HG02884 (cell line): ENCODE results near the gene DRD2.
"Not testable (repeated sequence)": the region's sequence is repeated elsewhere in the genome, so short reads cannot be mapped to it uniquely, and the experiment has no call there.

ENCODE experiments used
- ATAC-seq: cut with Tn5 transposase; IDR thresholded peaks from one replicate; pipeline ENCODE4 v1.9.1; 2021; ENCODE audit warnings: mild to moderate bottlenecking, moderate library complexity; ENCODE audit not compliant: unreplicated experiment

DRD2 gene

DNA sequence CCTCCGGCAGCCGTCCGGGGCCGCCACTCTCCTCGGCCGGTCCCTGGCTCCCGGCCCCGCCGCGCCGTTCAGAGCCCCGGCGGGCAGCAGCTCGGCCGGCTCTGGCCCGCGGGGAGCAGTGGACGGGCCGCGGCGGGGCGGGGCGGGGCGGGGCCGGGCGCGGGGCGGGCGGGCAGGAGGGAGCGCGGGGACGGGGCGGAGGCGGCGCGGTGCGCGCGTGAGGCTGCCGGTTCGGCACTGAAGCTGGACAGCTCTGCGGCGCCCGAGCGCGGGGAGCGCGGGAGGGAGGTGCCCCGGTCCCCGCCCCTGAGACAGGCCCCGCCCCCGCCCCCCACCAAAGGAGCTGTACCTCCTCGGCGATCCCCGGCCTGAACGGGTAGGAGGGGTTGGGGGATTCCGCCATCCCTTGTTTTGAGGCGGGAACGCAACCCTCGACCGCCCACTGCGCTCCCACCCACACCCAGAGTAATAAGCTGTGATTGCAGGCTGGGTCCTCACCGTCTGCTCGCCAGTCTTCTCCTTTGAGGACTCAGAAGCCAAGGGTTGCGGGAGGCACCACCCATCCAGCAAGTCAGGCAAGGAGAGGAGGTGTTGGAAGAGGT, at the start of gene DRD2:
Gene DRD2, minus strand, starts transcription at position 239 of the 602 bp plus-strand sequence. CDS start 50,747 bp downstream, outside the sequence.
- no peak for ATAC-seq

DNA sequence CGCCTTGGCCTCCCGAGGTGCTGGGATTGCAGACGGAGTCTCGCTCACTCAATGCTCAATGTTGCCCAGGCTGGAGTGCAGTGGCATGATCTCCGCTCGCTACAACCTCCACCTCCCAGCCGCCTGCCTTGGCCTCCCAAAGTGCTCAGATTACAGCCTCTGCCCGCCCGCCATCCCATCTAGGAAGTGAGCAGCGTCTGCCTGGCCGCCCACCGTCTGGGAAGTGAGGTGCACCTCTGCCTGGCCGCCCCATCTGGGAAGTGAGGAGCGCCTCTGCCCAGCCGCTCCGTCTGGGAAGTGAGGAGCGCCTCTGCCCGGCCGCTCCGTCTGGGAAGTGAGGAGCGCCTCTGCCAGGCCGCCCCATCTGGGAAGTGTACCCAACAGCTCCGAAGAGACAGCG, 48.7 kb upstream of the DRD2 start:
- ATAC-seq, result not testable (repeated sequence)

DNA sequence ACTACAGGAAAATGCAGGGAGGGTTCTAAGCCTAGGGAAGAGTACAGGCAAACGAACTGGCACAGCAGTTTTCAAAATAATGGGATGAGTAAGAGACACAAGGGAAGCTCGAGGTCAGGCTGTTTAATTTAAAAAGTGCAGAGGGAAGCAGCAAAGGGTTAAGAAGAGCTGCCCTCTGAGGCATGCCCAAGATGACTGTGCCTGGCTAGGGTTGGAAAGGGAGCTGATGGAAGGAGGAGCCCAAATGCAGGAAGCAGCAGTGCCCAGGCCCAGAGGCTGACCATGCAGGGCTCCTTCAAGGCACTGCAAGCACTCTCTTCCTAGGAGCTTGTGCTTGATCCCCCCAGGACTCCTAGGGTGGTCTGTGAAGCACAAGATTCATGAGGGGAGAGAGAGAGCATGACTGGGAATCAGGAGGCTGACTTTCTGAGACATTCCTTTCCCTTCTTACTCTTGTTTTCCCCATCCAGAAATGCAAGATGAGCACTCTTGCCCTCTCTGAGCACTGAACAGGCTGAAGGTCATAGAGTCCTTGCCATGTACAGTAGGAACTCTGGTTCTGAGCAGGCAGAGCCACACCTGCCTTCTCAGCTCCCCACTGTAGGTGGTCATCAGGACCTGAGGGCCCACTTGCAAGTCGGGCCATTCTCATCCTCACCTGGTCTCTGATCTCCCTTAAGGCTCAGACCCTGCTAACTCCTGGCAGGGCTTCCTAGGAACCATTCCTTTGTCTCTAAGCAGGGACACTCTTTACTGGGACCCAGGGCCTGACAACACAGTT, 46.7 kb upstream of the DRD2 start:
- ATAC-seq, result no peak

DNA sequence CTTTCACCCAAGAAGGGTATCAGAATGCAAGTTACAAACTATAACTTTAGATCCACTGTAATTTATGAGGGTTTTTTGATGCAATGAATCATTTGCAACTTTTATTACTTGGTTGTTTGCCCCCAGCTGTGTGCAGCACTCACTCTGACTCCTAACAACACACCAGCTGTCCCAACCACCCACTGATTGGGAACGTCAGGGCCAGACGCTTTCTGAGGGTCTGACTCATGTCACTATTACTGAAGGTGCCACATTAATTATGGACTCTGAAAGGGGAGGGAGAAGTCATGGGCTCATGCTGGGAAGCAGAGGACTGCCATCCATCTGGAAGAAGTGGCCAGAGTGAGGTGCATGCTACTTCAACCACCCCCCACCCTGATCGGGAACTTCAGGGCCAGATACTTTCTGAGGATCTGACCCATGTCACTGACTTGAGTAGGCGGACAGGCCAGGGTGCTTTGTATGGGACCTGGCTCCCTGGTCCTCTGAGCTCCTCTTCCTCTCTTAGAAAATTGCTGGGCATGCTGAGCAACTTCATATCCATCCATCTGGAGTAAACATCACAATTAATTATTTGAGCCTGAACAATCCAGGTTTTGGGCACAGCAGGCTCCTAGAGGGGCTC, 44.9 kb upstream of the DRD2 start:
- ATAC-seq, result no peak

DNA sequence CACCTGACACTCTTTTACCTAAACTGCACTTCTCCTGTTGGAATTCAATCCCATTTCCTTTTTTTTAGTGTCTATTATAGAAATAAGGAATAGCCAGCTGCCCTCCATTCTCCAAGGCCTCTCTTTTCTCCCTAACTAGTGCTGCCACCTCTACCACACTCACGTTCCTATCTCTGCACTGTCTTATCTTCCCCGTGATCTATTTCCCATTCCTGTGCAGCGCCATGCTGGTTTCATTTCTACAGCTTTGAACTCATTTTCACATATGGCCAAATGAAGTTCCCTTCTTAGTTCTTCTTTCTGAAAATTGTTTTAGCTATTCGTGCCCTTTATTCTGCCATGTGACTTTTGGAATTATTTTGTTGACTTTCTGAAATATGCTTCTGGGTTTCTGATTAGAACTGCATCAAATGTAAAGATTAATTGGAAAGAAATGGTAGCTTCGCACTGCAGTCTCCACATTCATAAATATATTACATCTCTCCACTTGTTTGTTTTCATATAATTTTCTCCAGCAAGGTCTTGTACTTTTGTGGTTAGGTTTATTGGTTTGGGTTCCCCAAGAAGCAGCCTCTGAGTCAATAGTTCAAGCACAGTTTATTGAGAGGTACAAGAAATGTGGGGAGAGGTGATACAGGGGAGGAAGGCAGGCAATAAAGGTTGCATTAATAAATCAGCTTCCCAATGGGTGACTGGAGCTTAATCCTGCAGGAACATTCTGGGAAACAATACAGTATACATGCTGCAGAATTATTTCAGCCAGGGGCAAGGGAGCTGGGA, 43.7 kb upstream of the DRD2 start:
- no peak for ATAC-seq

DNA sequence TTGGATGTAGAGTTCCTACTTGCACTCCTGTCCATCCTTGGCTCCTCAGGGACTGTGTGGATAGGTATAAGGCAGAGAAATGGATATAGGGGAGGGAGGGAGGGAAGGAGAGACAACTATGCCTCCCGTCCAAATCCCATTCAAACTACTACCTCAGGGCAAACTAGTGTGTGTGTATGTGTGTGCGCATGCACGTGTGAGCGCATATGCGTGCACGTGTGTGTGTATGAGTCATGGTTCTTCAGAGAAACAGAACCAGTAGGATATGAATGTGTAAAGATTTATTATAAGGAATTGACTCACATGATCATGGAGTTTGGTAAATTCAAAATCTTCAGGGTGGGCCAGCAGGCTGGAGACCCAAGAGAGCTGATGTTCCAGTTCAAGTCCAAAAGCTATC, 42.2 kb upstream of the DRD2 start:
- no peak for ATAC-seq

DNA sequence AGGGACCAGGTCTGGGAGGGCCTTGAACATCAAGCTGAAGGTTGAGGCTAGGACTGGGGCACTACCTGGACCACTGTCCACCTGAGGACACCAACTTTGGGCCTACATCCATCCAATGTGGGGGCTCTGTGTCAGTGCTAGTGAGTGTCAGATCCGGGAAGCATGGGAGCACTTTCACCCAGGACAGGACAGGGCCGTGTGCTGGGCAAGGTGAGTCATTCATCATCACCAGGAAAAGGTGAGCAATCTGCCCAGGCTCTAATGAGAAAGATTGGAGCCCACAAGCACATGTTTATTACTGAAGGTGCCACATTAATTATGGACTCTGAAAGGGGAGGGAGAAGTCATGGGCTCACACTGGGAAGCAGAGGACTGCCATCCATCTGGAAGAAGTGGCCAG, 39.7 kb upstream of the DRD2 start:
- no peak for ATAC-seq

DNA sequence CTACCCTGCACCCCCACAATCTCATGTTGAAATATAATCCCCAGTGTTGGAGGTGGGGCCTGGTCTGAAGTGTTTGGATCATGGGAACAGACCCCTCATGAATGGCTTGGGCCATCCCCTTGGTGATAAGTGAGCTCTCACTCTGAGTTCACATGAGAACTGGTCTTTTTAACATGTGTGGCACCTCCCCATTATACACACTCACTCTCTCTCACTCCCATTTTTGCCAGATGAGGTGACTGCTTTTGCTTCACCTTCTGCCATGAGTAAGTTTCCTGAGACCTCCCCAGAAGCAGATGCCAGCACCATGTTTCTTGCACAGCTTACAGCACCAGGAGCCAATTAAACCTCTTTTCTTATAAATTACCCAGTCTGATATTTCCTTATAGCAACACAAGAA, 32.1 kb upstream of the DRD2 start:
- no peak for ATAC-seq

DNA sequence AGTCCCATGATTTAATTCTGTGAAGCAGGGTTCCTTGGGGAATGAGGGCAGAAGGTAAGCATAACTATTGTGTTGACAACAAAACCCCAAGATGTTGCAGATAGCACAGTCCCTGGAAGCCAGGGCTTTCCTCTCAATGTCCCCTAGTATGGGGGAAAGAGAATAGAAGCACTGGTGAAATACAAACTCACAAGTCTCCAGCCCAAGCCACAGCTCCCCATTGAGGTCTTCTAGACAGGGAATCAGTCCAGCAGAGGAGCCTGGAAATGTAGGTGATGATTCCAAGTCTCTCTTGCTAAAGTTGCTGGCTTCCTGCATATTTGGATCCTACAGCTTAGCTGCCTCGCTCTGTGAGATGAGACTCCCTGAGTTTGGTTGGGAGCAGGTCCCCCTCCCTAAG, 31.7 kb upstream of the DRD2 start:
- no peak for ATAC-seq

DNA sequence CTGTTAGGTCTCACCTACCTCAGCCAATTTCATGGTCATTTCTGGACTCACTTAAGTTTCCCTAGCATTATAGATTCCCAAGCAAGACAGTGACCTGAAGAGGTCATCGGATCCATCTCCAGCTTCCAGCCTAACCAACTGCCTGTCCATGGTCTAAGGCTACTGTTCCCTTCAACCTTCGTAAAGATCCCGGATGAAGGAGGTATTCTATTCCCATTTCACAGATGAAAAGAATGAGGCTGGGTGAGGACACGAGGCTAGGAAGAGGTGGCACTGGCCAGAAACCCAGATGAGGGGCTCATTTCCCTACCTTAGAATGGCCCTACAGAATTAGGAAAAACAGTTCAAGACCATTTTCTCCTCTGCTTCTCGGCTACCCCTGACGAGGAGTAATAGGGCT, 31.3 kb upstream of the DRD2 start:
- no peak for ATAC-seq

DNA sequence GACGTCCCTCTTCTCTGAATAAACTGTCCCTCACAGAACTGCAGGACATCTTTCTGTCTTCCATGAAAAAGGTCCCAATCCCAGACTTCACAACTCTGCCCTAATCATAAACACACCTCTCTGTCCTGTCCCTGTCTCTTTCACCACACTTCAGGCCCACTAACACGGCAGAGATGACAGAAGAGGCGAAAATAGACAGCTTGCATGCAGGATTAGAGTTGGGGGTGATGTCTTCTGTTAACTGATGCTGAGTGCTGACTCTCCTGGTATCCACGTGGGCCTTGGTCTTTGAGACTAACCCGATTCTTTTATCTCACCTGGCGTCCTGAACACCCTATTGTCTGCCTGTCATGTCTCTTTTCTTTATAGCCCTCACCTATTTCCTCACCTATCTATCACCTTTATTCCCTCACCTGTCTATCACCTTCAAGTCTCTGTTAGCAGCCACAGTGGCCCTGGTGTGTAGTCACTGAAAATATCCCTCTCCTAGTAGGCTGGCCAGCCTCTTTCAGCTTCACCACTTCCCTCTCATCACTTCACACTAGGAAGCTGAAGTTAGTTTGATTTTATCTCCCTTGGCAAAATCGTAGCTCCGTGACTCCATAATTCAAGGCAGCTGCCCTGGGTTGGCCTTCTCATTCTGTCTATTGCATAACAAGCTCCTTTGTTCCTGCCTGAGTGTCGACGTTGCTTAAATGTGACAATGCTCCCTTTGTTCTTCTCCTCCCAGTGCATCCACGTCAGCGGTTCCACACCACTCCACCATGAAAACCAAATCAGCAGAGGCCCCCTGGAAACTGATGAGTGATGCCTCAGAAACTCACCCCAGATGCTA, 30.6 kb upstream of the DRD2 start:
- ATAC-seq, result no peak

DNA sequence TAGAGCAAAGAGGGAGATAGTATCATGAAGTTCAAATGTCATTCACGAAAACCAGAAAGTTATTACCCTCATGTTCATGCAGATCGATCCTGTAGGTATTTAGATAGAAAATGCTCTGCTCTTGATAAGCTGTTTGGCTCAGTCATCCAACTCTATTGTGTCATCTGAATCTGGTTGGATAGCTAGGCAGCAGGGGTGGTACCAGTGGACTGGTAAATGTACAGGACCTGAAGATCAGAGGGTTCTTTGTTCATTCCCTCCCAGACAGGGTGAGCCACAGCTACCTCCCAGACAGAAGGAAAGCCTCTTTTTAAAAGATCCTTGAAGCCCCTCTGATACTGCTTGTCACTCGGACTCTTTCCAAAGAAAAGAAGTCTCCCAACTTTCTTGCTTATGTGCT, 29.8 kb upstream of the DRD2 start:
- no peak for ATAC-seq

DNA sequence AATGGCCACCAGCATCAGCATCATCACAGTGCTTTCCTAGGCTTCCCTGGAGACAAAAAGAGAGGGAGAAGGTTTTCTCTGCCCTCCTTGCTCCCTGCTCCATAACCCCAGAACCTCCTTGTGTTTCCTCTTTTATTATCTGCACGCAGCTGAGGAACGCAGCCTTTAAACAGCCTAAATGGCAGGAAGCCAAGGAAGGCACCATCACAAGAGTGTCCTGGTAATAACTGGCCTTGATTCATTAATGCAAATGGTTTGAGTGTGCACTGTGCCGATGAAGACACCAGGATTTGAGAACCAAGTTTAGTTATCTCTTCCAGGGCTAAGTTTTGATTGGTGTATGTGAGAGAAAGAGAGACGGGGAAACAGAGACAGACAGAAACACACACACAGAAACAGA, 29.4 kb upstream of the DRD2 start:
- ATAC-seq, result no peak

DNA sequence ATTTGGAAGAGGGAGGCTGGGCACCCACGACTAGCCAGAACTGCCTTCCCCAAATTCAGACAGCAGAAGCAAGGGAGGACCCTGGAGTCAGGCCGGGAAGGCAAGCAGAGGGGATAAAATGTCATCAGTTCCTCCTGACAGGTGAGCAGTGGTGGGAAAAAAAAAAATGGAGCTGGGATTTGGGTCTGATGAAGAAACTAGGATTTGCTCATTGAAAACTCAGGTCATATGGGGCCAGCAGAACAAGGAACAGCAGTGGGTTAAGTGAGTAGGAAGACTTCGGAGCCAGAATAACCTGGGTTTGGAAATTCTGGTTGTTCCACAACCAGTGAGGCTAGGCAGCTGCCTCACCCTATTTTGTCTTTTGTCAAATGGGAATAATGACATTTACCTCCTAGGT, 28.9 kb upstream of the DRD2 start:
- no peak for ATAC-seq

DNA sequence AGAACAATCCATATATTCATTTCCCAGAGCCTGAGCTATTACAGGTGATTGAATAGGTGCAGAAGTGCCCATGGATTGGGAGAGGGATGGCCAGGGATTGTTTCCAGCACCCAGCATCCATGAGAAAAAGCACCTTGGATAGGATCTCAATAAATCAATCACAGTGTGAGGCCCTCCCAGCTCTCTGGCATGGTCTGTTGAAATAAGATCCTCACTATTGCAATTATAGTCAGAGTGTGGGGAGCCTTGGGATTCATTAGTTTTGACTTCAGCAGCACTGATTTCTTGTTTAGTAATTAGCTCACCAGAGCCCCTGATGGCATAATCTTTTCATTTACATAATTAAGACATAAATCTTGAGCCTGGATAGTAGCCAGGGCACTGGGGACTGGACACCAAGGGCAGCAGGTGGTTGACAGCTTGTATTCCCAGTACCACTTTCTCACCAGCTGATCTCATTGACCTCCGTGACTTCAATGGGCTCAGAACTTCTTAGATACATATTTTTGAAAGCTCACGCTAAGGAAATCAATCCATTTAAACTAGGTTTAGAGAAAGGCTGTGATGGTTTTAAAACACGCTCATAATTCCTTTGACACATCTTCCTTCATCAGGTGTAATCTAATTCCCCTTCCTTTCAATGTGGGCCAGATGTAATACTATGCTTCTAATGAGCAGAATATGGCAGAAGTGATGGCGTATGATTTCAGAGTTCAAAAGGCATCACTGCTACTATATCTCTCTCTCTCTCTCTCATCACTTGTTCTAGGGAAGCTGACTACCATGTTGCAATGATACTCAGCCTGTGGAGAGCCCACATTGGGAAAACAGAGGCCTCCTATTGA, 22.1 kb upstream of the DRD2 start:
- ATAC-seq, result no peak

DNA sequence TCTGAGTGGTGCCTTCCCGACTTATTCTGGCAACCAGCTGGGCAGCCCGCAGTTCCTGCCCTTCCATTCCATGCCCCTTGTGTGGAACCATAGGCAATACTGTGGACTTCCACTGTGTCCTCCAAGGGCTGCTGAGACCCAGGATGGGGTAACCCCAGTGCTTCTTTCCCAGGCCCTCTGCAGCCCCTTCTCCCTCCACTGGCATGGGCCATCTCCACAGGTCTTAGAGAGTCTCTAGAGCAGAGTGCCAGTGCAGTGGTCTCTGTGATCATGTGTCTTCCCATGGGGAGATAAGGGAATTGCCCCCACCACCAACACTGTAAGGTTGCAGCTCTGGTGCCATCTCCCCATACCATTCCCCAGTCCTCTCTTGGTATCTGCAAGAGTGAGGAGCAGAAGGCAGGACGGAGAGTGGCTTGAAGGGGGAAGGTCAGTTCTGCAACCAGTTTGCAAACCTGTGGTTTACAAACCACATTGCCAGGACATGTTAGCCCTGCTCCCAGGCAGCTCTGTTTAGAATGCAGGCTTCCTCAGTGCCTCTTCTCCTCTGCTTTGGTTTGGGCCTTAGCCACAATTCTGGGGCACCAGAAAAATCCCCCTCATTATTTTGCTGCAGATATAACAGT, 20.9 kb upstream of the DRD2 start:
- ATAC-seq, result no peak

DNA sequence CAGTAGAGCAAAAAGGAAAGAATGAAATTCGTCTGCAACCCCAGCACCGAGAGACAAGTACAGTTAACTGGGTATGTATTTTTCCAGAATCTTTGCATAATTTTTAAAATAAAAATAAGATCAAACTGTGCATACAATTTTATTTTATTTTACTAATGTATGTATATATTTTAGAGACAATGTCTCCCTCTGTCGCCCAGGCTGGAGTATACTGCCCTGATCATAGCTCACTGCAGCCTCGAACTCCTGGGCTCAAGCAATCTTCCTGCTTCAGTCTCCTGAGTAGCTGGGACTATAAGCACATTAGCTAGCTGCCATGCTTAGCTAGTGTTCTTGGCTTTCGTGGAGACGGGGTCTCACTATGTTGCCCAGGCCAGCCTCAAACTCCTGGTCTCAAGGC, 18.8 kb upstream of the DRD2 start:
- no peak for ATAC-seq

DNA sequence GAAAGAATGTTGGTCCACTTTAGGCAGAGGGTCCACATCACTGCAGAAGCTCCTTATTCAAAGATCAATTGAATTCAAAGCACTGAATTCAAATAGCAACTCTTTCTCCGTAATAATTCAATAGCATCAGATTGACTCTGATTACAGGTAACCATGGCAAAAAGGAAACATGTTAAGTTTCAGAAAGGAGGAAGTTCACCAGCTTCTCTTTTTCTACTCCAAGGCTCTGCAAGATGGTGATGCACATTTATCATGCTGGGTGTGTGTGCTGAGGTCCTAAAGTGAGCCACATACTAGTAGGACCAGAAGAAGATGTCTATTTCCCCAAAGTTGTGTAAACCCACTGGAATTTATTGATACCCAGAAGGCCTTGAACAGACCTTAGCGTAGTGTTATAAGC, 18.0 kb upstream of the DRD2 start:
- ATAC-seq, result no peak

DNA sequence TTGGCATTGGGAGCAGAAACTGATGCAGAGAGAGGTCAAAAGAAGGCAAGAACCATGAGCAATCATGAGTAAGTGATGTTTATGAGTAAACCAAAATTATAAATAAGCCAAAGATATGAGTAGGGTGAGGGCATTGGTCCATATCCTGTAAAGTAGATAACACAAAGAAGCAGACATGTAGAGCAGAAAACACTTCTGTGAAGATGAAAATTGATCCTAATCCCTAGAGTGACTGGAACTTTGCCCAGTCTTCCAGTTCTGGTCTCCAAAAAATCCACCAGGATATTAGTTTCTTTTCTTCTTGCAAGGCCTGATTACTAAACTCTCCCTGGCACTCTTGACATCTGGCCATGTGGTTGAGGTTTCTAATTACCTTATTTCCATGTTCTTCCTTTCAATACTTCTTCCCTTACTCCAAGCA, 13.7 kb upstream of the DRD2 start:
- no peak for ATAC-seq
